MM.1S (cell line): Measurements from ENCODE around the gene GCC2.

ENCODE experiments used
- DNase-seq: peaks from one replicate; pipeline ENCODE4 v3.0.0-alpha.2; 2015
- H2AFZ ChIP-seq: fragments of 300-600 bp; sonication (generic); 2 replicates; pipeline ENCODE4 v1.6.0; 2016; ENCODE audit warnings: antibody characterized with exemption, low read length
- H3F3A ChIP-seq: fragments of 300-600 bp; sonication (generic); 2 replicates; pipeline ENCODE4 v1.6.1; 2016; ENCODE audit warnings: mild to moderate bottlenecking, antibody characterized with exemption, low read length, moderate library complexity, mixed read lengths; ENCODE audit not compliant: insufficient read depth
- H3K27ac ChIP-seq: fragments of 300-600 bp; sonication (generic); 2 replicates; pipeline ENCODE4 v1.5.1; 2016; ENCODE audit warnings: mild to moderate bottlenecking, low read length
- H3K27me3 ChIP-seq: fragments of 300-600 bp; sonication (generic); replicated peaks from 2 replicates; pipeline ENCODE4 v1.6.0; 2016; ENCODE audit warnings: low read length; ENCODE audit not compliant: insufficient read depth
- H3K36me3 ChIP-seq: fragments of 300-600 bp; sonication (generic); replicated peaks from 2 replicates; pipeline ENCODE4 v1.6.1; 2016; ENCODE audit warnings: mild to moderate bottlenecking, low read length, mixed read lengths; ENCODE audit not compliant: insufficient read depth
- H3K4me1 ChIP-seq: fragments of 300-600 bp; sonication (generic); 2 replicates; pipeline ENCODE4 v1.6.1; 2016; ENCODE audit warnings: low read length, mixed read lengths
- H3K4me2 ChIP-seq: fragments of 300-600 bp; sonication (generic); 2 replicates; pipeline ENCODE4 v1.6.0; 2016; ENCODE audit warnings: low read depth, low read length
- H3K4me3 ChIP-seq: fragments of 300-600 bp; sonication (generic); 2 replicates; pipeline ENCODE4 v1.5.1; 2016; ENCODE audit warnings: low read length, mixed read lengths
- H3K79me2 ChIP-seq: fragments of 300-600 bp; sonication (generic); 2 replicates; pipeline ENCODE4 v1.6.1; 2016; ENCODE audit warnings: mixed run types, low read length, mixed read lengths
- H3K9ac ChIP-seq: fragments of 300-600 bp; sonication (generic); 2 replicates; pipeline ENCODE4 v1.6.1; 2016; ENCODE audit warnings: low read length, mixed read lengths
- H3K9me2 ChIP-seq: fragments of 300-600 bp; sonication (generic); replicated peaks from 2 replicates; pipeline ENCODE4 v1.6.1; 2016; ENCODE audit warnings: mild to moderate bottlenecking, low read length, mixed read lengths; ENCODE audit not compliant: insufficient read depth
- H3K9me3 ChIP-seq: fragments of 300-600 bp; sonication (generic); replicated peaks from 2 replicates; pipeline ENCODE4 v1.6.1; 2016; ENCODE audit warnings: mild to moderate bottlenecking, low read length, mixed read lengths; ENCODE audit not compliant: insufficient read depth
- H4K20me1 ChIP-seq: fragments of 300-600 bp; sonication (generic); 2 replicates; pipeline ENCODE4 v1.6.1; 2016; ENCODE audit warnings: mild to moderate bottlenecking, low read length, moderate library complexity, mixed read lengths; ENCODE audit not compliant: insufficient read depth
- EZH2 ChIP-seq: fragments of 300-600 bp; sonication (generic); optimal IDR thresholded peaks from 2 replicates; pipeline ENCODE3; 2017; ENCODE audit warnings: low read depth, mild to moderate bottlenecking, antibody characterized with exemption, low read length, mixed read lengths
- EZH2phosphoT487 ChIP-seq: fragments of 300-600 bp; sonication (generic); IDR thresholded peaks from 2 replicates; pipeline ENCODE4 v1.6.1; 2018; ENCODE audit warnings: antibody characterized with exemption, low read length
- TF ChIP-seq, protein P1 (sequence below): fragments of 300-600 bp; sonication (generic); IDR thresholded peaks from 2 replicates; pipeline ENCODE4 v1.5.1; 2016; ENCODE audit warnings: antibody characterized with exemption, low read length, mixed read lengths

The GCC2 gene

DNA sequence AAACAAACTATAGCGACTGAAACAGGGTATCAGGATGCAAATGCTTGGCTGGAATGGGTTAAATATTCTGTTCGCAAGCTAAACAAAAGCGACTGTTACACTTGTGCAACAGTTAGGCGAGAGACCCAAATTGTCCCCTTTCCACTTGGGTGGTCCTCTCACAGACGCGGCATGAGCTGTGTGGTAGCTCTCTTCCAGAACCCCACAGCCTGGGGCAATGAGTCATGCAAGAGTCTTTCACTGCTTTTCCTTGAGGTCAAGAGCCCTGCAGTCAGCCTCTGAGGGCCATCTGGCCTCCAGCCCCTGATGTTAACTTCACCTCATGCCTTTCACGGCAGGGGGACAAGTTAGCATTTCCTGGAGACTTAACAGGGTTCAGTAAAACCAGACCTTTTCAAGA lies 45.5 kb upstream of the GCC2 start:
- H3K4me2 ChIP-seq, result no peak overlapping the region
- H3K9me3 ChIP-seq, result no peaks in the 10 kb centered on the region
- no peaks in the 10 kb centered on the region for H3K36me3 ChIP-seq

DNA sequence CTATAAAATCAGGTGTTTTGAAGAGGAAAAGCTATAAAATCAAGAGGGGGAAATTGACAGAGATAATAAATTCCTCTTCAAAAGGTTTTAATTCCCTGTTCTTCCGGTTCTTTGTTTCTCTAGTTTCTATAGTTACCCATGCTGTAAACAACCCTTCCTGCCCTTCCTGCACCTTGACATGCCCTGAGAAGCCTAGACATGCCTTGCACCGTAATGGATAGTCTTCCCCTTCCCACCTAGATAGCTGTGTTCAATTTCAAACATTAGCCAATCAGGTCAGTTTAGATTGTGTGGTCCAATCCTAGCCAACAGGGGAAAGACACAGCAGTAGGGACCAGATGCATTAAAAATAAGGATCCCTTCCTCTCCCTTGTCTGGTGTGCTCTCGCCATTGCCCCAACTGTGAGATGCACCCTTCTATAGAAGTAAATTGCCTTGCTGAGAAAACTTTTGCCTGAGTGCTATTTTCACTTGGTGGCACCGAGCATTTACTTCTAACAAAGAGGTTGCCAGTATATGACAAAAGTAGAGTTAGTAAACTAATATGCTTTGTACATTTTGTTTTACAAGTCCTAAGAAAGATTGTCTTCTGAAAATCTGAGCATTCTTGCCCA lies 44.1 kb upstream of the GCC2 start:
- no peak overlapping the region for H2AFZ ChIP-seq
- no peak overlapping the region for H3K27ac ChIP-seq
- no peaks in the 10 kb centered on the region for H3F3A ChIP-seq
- H3K27me3 ChIP-seq, result no peaks in the 10 kb centered on the region
- no peaks in the 10 kb centered on the region for H3K79me2 ChIP-seq
- H3K4me2 ChIP-seq, result no peak overlapping the region
- TF ChIP-seq EZH2 (no peak), EZH2phosphoT487 (no peak)
- TF ChIP-seq, protein P1, sequence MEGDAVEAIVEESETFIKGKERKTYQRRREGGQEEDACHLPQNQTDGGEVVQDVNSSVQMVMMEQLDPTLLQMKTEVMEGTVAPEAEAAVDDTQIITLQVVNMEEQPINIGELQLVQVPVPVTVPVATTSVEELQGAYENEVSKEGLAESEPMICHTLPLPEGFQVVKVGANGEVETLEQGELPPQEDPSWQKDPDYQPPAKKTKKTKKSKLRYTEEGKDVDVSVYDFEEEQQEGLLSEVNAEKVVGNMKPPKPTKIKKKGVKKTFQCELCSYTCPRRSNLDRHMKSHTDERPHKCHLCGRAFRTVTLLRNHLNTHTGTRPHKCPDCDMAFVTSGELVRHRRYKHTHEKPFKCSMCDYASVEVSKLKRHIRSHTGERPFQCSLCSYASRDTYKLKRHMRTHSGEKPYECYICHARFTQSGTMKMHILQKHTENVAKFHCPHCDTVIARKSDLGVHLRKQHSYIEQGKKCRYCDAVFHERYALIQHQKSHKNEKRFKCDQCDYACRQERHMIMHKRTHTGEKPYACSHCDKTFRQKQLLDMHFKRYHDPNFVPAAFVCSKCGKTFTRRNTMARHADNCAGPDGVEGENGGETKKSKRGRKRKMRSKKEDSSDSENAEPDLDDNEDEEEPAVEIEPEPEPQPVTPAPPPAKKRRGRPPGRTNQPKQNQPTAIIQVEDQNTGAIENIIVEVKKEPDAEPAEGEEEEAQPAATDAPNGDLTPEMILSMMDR, result no peak
- H3K9ac ChIP-seq, result no peak overlapping the region
- H3K9me3 ChIP-seq, result no peaks in the 10 kb centered on the region
- H4K20me1 ChIP-seq, result no peaks in the 10 kb centered on the region
- H3K9me2 ChIP-seq, result no peaks in the 10 kb centered on the region
- H3K36me3 ChIP-seq, result no peaks in the 10 kb centered on the region
- no peak for DNase-seq
- no peak overlapping the region for H3K4me3 ChIP-seq
- H3K4me1 ChIP-seq, result no peaks in the 10 kb centered on the region

More for the DNA sequence above, 45.5 kb upstream of the GCC2 start:
- no peaks in the 10 kb centered on the region for H3K79me2 ChIP-seq
- no peak overlapping the region for H3K27ac ChIP-seq
- no peaks in the 10 kb centered on the region for H3K27me3 ChIP-seq
- TF ChIP-seq EZH2, result no peak
- TF ChIP-seq, protein P1, result no peak
- no peak for TF ChIP-seq EZH2phosphoT487
- H3K9ac ChIP-seq, result no peak overlapping the region
- no peaks in the 10 kb centered on the region for H3F3A ChIP-seq
- no peaks in the 10 kb centered on the region for H3K9me2 ChIP-seq
- no peak overlapping the region for H2AFZ ChIP-seq
- no peaks in the 10 kb centered on the region for H3K4me1 ChIP-seq
- H3K4me3 ChIP-seq, result no peak overlapping the region
- no peak for DNase-seq
- no peaks in the 10 kb centered on the region for H4K20me1 ChIP-seq

DNA sequence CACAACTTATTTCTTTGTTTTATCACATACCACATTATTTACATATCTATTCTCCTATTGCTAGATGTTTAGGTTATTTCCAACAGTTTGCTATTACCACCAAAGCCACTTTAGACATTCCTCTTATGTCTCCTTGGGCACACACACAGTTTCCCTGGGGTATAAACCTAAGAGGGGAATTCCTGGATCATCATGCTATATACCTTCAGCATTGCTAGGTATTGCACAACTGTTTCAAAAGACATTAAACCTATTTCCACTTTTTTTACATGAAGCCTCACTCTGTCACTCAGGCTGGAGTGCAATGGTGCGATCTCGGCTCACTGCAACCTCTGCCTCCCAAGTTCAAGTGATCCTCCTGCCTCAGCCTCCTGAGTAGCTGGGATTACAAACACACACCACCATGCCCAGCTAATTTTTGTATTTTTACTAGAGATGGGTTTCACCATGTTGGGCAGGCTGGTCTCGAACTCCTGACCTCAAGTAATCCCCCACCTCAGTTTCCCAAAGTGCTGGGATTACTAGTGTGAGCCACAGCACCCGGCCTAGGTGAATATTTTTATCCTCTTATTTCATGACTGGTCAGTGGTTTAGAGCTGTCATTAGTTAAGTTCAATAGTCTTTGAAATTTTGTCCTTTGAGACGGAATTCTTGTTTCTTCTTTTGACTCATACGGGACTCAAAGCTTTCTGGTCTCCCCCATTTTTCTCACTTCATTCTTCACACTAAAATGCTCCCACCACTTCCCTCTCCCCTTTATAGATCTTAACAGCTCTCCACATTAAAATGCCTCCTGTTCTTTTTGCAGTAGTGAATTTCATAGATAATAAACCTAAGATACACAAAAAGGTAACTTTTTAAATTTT lies 40.9 kb upstream of the GCC2 start:
- Histone ChIP-seq H3K9ac (no peak overlapping the region), H3K9me2 (no peaks in the 10 kb centered on the region), H3K4me2 (no peak overlapping the region), H3F3A (no peaks in the 10 kb centered on the region), H3K9me3 (no peaks in the 10 kb centered on the region), H3K4me3 (no peak overlapping the region), H3K27me3 (no peaks in the 10 kb centered on the region), H2AFZ (no peak overlapping the region), H3K79me2 (no peaks in the 10 kb centered on the region), H3K4me1 (no peaks in the 10 kb centered on the region), H4K20me1 (no peaks in the 10 kb centered on the region), H3K27ac (no peak overlapping the region), H3K36me3 (no peaks in the 10 kb centered on the region)
- TF ChIP-seq EZH2phosphoT487, result no peak
- TF ChIP-seq, protein P1, result no peak
- TF ChIP-seq EZH2, result no peak
- DNase-seq, result no peak
